ENCODE measurements around the gene UGT1A3.

The UGT1A3 gene

GRCh38 chr2:233791151-233791882 is 62.5 kb downstream of the UGT1A3 start:
- H3K27ac ChIP-seq: no peak overlapping the region
- no peak overlapping the region for H3K4me3 ChIP-seq

GRCh38 chr2:233791883-233792329 is 63.1 kb downstream of the UGT1A3 start:
- H3K27ac ChIP-seq: no peak overlapping the region
- no peak overlapping the region for H3K4me3 ChIP-seq

- Histone ChIP-seq H3K27ac (no peak overlapping the region), H3K4me3 (no peak overlapping the region)
Observed at GRCh38 chr2:233792720-233793119, 63.9 kb downstream of the UGT1A3 start.

GRCh38 chr2:233793465-233794127 is 64.8 kb downstream of the UGT1A3 start:
- Histone ChIP-seq H3K27ac (no peak overlapping the region), H3K4me3 (no peak overlapping the region)

- Histone ChIP-seq H3K27ac (no peak overlapping the region), H3K4me3 (no peak overlapping the region)
Observed at GRCh38 chr2:233794128-233794658, 65.4 kb downstream of the UGT1A3 start.

GRCh38 chr2:233795735-233796171 is 66.9 kb downstream of the UGT1A3 start:
- Histone ChIP-seq H3K27ac (no peak overlapping the region), H3K4me3 (no peak overlapping the region)

- Histone ChIP-seq H3K4me3 (no peak overlapping the region), H3K27ac (no peak overlapping the region)
Observed at GRCh38 chr2:233796254-233796653, 67.4 kb downstream of the UGT1A3 start.

- no peak overlapping the region for H3K27ac ChIP-seq
- H3K4me3 ChIP-seq: no peak overlapping the region
Observed at GRCh38 chr2:233798335-233799086, 69.7 kb downstream of the UGT1A3 start.

GRCh38 chr2:233799087-233799665 is 70.3 kb downstream of the UGT1A3 start:
- no peak overlapping the region for H3K4me3 ChIP-seq
- no peak overlapping the region for H3K27ac ChIP-seq

GRCh38 chr2:233799716-233800115 is 70.9 kb downstream of the UGT1A3 start:
- no peak overlapping the region for H3K4me3 ChIP-seq
- H3K27ac ChIP-seq: no peak overlapping the region

- Histone ChIP-seq H3K27ac (no peak overlapping the region), H3K4me3 (no peak overlapping the region)
Observed at GRCh38 chr2:233800208-233800607, 71.4 kb downstream of the UGT1A3 start.

- Histone ChIP-seq H3K27ac (no peak overlapping the region), H3K4me3 (no peak overlapping the region)
Observed at GRCh38 chr2:233801357-233802131, 72.7 kb downstream of the UGT1A3 start.

- no peak overlapping the region for H3K4me3 ChIP-seq
- H3K27ac ChIP-seq: no peak overlapping the region
Observed at GRCh38 chr2:233802132-233802815, 73.4 kb downstream of the UGT1A3 start.

GRCh38 chr2:233803292-233803911 is 74.6 kb downstream of the UGT1A3 start:
- H3K27ac ChIP-seq: no peak overlapping the region
- H3K4me3 ChIP-seq: no peak overlapping the region

GRCh38 chr2:233803994-233804393 is 75.2 kb downstream of the UGT1A3 start:
- H3K27ac ChIP-seq: no peak overlapping the region
- no peak overlapping the region for H3K4me3 ChIP-seq

GRCh38 chr2:233807215-233807865 is 78.5 kb downstream of the UGT1A3 start:
- Histone ChIP-seq H3K27ac (no peak overlapping the region), H3K4me3 (no peak overlapping the region)

GRCh38 chr2:233807966-233808935 is 79.4 kb downstream of the UGT1A3 start:
- Histone ChIP-seq H3K4me3 (no peak overlapping the region), H3K27ac (no peak overlapping the region)

Data from skin epidermis (tissue), 12 donors.